ENCODE measurements around the gene ATP8B3.
"Not testable (repeated sequence)": the region's sequence is repeated elsewhere in the genome, so short reads cannot be mapped to it uniquely, and the experiment has no call there.

Gene ATP8B3

GRCh38 chr19:1769645-1769985, 42.5 kb downstream of the ATP8B3 start:
- DNase-seq (ENCODE audit: low spot score), result no peak

GRCh38 chr19:1768918-1769644, 43.0 kb downstream of the ATP8B3 start:
- no peak for DNase-seq (ENCODE audit: low spot score)

- no peak for DNase-seq (ENCODE audit: low spot score)
Observed at GRCh38 chr19:1768248-1768647, 43.8 kb downstream of the ATP8B3 start.

- DNase-seq (ENCODE audit: low spot score), result no peak
Observed at GRCh38 chr19:1767464-1767933, 44.6 kb downstream of the ATP8B3 start.

- DNase-seq (ENCODE audit: low spot score), result no peak
Observed at GRCh38 chr19:1766800-1767352, 45.2 kb downstream of the ATP8B3 start.

- DNase-seq (ENCODE audit: low spot score), result no peak
Observed at GRCh38 chr19:1765904-1766799, 45.9 kb downstream of the ATP8B3 start.

- DNase-seq (ENCODE audit: low spot score), result no peak
Observed at GRCh38 chr19:1765232-1765903, 46.7 kb downstream of the ATP8B3 start.

- DNase-seq (ENCODE audit: low spot score), result no peak
Observed at GRCh38 chr19:1764729-1765128, 47.3 kb downstream of the ATP8B3 start.

- DNase-seq (ENCODE audit: low spot score), result no peak
Observed at GRCh38 chr19:1763648-1764639, 48.1 kb downstream of the ATP8B3 start.

- DNase-seq (ENCODE audit: low spot score), result no peak
Observed at GRCh38 chr19:1762243-1763117, 49.6 kb downstream of the ATP8B3 start.

- no peak for DNase-seq (ENCODE audit: low spot score)
Observed at GRCh38 chr19:1761528-1762242, 50.4 kb downstream of the ATP8B3 start.

- DNase-seq (ENCODE audit: low spot score), result not testable (repeated sequence)
Observed at GRCh38 chr19:1760786-1761527, 51.1 kb downstream of the ATP8B3 start.

GRCh38 chr19:1760020-1760419, 52.1 kb downstream of the ATP8B3 start:
- no peak for DNase-seq (ENCODE audit: low spot score)

GRCh38 chr19:1758959-1759903, 52.8 kb downstream of the ATP8B3 start:
- no peak for DNase-seq (ENCODE audit: low spot score)

- DNase-seq (ENCODE audit: low spot score), result no peak
Observed at GRCh38 chr19:1758231-1758577, 53.9 kb downstream of the ATP8B3 start.

GRCh38 chr19:1757468-1758230, 54.4 kb downstream of the ATP8B3 start:
- DNase-seq (ENCODE audit: low spot score), result no peak
